ENCODE data around the gene DGKQ. TPM values are rescaled to one million over a fixed set of nuclear protein-coding genes. Genes with fewer than 3 reads are reported as not detected.

The DGKQ gene
- total RNA-seq, 1 experiment from 2014 or later: 12.4 TPM

GRCh38 chr4:947491-947971, 25.8 kb downstream of the DGKQ start:
- Mint-ChIP-seq H3K36me3 (ENCODE audit: insufficient read depth in 1 of 3, low read depth in 3 of 3) (no peaks in the 10 kb centered on the region; a peak in 2 of 7 replicates), H3K4me1 (peaks cover 13 to 21% of the 10 kb centered on the region in 2 experiments), H3K27me3 (ENCODE audit: low read depth) (peaks cover 11% of the 10 kb centered on the region), H3K27ac (no peak overlapping the region; a peak in 1 of 7 replicates), H3K9me3 (no peaks in the 10 kb centered on the region), H3K4me3 (no peak overlapping the region)
- Histone ChIP-seq H2BK120ac (ENCODE audit: low read depth, low read length, poor library complexity, severe bottlenecking) (no peak overlapping the region), H2BK20ac (ENCODE audit: low read depth, low read length, poor library complexity, severe bottlenecking) (no peak overlapping the region), H3K9ac (ENCODE audit: extremely low read depth, insufficient read length, low read length) (no peak overlapping the region), H4K8ac (replicated peaks; ENCODE audit: insufficient read length, low read depth, low read length) (no peak overlapping the region), H3K79me2 (ENCODE audit: insufficient read depth, low read length) (no peaks in the 10 kb centered on the region), H3K9me3 (ENCODE audit: control insufficient read depth, low read depth, low read length) (no peaks in the 10 kb centered on the region), H4K91ac (ENCODE audit: insufficient read length, low read depth, low read length) (no peak overlapping the region), H4K20me1 (ENCODE audit: control insufficient read depth, insufficient read depth, insufficient read length) (no peaks in the 10 kb centered on the region), H3K27ac (ENCODE audit: insufficient read length, low read depth, low read length) (no peak overlapping the region), H3K79me1 (ENCODE audit: insufficient read depth, low read depth, low read length, poor library complexity, severe bottlenecking) (no peaks in the 10 kb centered on the region), H2BK12ac (ENCODE audit: insufficient read length, low read depth, low read length) (no peak overlapping the region), H3K23me2 (ENCODE audit: insufficient read length, low read depth, low read length, poor library complexity, severe bottlenecking) (no peaks in the 10 kb centered on the region), H3K27me3 (ENCODE audit: insufficient read depth, low read length) (no peaks in the 10 kb centered on the region), H3K4ac (ENCODE audit: low read depth, low read length) (no peak overlapping the region), H3K14ac (ENCODE audit: insufficient read depth, low read length) (no peak overlapping the region; the same call in 1 of the 2 replicates), H3T11ph (ENCODE audit: low read length) (no peak overlapping the region), H3K56ac (ENCODE audit: insufficient read length, low read depth, low read length) (no peak overlapping the region), H3K4me1 (ENCODE audit: insufficient read depth, low read length) (no peaks in the 10 kb centered on the region; the same call in 1 of the 2 replicates), H2BK15ac (ENCODE audit: low read depth, low read length) (no peak overlapping the region), H3K23ac (ENCODE audit: insufficient read length, low read depth, low read length) (no peak overlapping the region), H2AK5ac (ENCODE audit: insufficient read length, low read length) (no peak overlapping the region), H3K18ac (ENCODE audit: insufficient read length, low read depth, low read length) (no peak overlapping the region), H2BK5ac (ENCODE audit: insufficient read length, low read length) (no peak overlapping the region), H3K4me2 (ENCODE audit: insufficient read depth, insufficient read length, low read length) (no peak overlapping the region), H4K5ac (ENCODE audit: insufficient read length, low read depth, low read length) (no peak overlapping the region), H2AFZ (ENCODE audit: low read length) (no peak overlapping the region)
- WGBS (ENCODE audit: extremely low coverage, insufficient read length, low lambda C conversion rate): no CpG with 5 or more reads among the region's 19 CpGs
- TF ChIP-seq CTCF (conservative IDR thresholded peaks at IDR 0.05): no peak
- no peak for DNase-seq

Data from H9 (cell line).